ENCODE measurements around the gene TOP2A.

The TOP2A gene

GRCh38 chr17:40355804-40356758 is 61.6 kb downstream of the TOP2A start:
- DNase-seq: no peak

- peak; percentile 15 to 28 for DNase-seq
Measured at GRCh38 chr17:40355123-40355803, 62.4 kb downstream of the TOP2A start.

GRCh38 chr17:40354221-40355122 is 63.2 kb downstream of the TOP2A start:
- no peak for DNase-seq

GRCh38 chr17:40352779-40353394 is 64.8 kb downstream of the TOP2A start:
- no peak for DNase-seq

- DNase-seq: no peak
Measured at GRCh38 chr17:40352237-40352778, 65.4 kb downstream of the TOP2A start.

GRCh38 chr17:40351359-40352236 is 66.1 kb downstream of the TOP2A start:
- no peak for DNase-seq

GRCh38 chr17:40350689-40351358 is 66.9 kb downstream of the TOP2A start:
- DNase-seq: no peak

GRCh38 chr17:40349895-40350688 is 67.6 kb downstream of the TOP2A start:
- no peak for DNase-seq

- no peak for DNase-seq
Measured at GRCh38 chr17:40349477-40349894, 68.2 kb downstream of the TOP2A start.

- no peak for DNase-seq
Measured at GRCh38 chr17:40348562-40349476, 68.9 kb downstream of the TOP2A start.

- no peak for DNase-seq
Measured at GRCh38 chr17:40348136-40348504, 69.6 kb downstream of the TOP2A start.

- DNase-seq: no peak
Measured at GRCh38 chr17:40347319-40348135, 70.2 kb downstream of the TOP2A start.

GRCh38 chr17:40346765-40347158 is 70.9 kb downstream of the TOP2A start:
- DNase-seq: no peak

- DNase-seq: no peak
Measured at GRCh38 chr17:40345994-40346764, 71.5 kb downstream of the TOP2A start.

GRCh38 chr17:40345161-40345993 is 72.3 kb downstream of the TOP2A start:
- no peak for DNase-seq
